Chondrocyte (in vitro differentiated cells): ENCODE data around the gene DDR2. TPM values are rescaled to one million over a fixed set of nuclear protein-coding genes. Genes with fewer than 3 reads are reported as not detected.

Experiments
- DNase-seq: peaks from one replicate; pipeline ENCODE4 v3.0.0; 2021; ENCODE audit warnings: mixed read lengths, low spot score
- H3K27ac Mint-ChIP-seq: one replicate; pipeline ENCODE4 v1.8.0; 2021; ENCODE audit warnings: mild to moderate bottlenecking, moderate library complexity, mixed read lengths; ENCODE audit not compliant: unreplicated experiment
- H3K27me3 Mint-ChIP-seq: 2 replicates; pipeline ENCODE4 v1.8.0; 2021; ENCODE audit warnings: low read depth, mixed read lengths
- H3K36me3 Mint-ChIP-seq: 2 replicates; pipeline ENCODE4 v1.8.0; 2021; ENCODE audit warnings: low read depth, mixed read lengths
- H3K4me1 Mint-ChIP-seq: 2 replicates; pipeline ENCODE4 v1.8.0; 2021; ENCODE audit warnings: low read depth, mild to moderate bottlenecking, mixed read lengths
- H3K4me3 Mint-ChIP-seq: one replicate; pipeline ENCODE4 v1.8.0; 2021; ENCODE audit warnings: mild to moderate bottlenecking, moderate library complexity, mixed read lengths; ENCODE audit not compliant: unreplicated experiment
- H3K9me3 Mint-ChIP-seq: 2 replicates; pipeline ENCODE4 v1.8.0; 2021; ENCODE audit warnings: low read depth, mixed read lengths
- total RNA-seq: library from RNA; stranded (reverse); gene quantifications from 3 replicates; pipeline ENCODE4 v1.2.1, GENCODE V29; 2021
- TF ChIP-seq, protein P1 (sequence below): fragments of 200-600 bp; sonication (generic); IDR thresholded peaks from 2 replicates; pipeline ENCODE4 v1.5.0; 2021; ENCODE audit warnings: antibody characterized with exemption, mild to moderate bottlenecking, moderate library complexity

The DDR2 gene
- total RNA-seq, 1 donor from 2014 or later: 182 TPM

DNA sequence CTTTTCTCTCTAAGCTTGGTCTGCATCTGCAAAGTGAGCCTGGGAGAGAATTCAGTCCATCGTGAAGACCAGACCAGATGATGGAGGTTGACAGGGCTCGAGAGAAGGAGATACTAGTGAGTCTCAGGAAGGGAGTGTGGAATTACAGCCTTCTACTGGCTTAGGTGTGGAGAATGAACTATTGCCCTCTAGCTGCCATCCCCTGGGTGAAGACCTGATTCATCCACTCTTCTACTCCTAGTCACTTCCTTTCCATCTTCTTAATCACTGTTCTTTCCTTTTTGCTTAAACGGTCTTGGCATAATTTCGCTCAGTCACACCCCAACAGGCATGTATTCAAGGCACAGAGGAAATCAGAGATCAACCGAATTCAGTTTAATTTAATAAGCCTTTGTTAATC lies 124.3 kb downstream of the DDR2 start:
- Mint-ChIP-seq H3K4me1 (peaks cover 3% of the 10 kb centered on the region), H3K36me3 (peaks cover 19% of the 10 kb centered on the region), H3K27ac (no peak overlapping the region), H3K9me3 (no peaks in the 10 kb centered on the region), H3K27me3 (no peaks in the 10 kb centered on the region), H3K4me3 (no peak overlapping the region)
- TF ChIP-seq, protein P1, sequence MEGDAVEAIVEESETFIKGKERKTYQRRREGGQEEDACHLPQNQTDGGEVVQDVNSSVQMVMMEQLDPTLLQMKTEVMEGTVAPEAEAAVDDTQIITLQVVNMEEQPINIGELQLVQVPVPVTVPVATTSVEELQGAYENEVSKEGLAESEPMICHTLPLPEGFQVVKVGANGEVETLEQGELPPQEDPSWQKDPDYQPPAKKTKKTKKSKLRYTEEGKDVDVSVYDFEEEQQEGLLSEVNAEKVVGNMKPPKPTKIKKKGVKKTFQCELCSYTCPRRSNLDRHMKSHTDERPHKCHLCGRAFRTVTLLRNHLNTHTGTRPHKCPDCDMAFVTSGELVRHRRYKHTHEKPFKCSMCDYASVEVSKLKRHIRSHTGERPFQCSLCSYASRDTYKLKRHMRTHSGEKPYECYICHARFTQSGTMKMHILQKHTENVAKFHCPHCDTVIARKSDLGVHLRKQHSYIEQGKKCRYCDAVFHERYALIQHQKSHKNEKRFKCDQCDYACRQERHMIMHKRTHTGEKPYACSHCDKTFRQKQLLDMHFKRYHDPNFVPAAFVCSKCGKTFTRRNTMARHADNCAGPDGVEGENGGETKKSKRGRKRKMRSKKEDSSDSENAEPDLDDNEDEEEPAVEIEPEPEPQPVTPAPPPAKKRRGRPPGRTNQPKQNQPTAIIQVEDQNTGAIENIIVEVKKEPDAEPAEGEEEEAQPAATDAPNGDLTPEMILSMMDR: no peak
- DNase-seq: no peak

DNA sequence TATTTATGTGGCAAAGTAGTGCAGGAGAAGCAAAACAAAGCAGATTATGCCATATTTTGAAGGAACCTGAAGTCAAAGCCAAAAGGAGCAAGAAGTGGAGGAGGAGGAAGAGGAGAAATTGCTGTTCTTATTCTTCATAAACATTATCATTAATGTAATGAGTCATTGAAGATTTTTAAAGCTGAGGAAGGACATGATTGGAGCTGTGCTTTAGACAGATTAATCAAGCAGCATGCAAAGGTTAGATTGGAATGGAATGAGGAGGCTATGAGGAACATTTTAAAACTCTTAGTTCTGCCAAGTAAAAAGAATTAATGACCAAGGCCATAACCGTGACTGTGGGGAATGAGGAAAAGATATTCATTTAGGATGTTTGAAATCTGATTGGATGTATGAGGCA lies 125.2 kb downstream of the DDR2 start:
- H3K9me3 Mint-ChIP-seq: no peaks in the 10 kb centered on the region
- TF ChIP-seq, protein P1: no peak
- H3K4me1 Mint-ChIP-seq: peaks cover 3% of the 10 kb centered on the region
- no peaks in the 10 kb centered on the region for H3K27me3 Mint-ChIP-seq
- no peak overlapping the region for H3K4me3 Mint-ChIP-seq
- H3K36me3 Mint-ChIP-seq: peaks cover 23% of the 10 kb centered on the region
- no peak overlapping the region for H3K27ac Mint-ChIP-seq
- DNase-seq: no peak

DNA sequence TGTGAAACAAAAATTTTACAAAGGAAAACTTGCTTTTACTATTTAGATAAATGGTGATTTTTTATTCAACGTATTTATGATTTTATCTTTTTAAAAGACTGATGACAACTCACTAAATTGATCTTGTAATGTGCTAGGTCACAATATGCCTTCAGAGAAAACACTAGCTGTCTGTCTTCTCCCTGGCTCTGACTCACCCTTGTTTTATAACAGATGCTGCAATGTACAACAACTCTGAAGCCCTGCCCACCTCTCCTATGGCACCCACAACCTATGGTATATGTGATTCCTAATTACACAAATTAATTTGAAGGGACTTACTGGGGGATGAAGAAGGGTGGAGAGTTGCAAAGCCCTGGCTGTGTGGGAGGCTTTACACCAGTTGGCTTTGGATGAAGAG lies 133.5 kb downstream of the DDR2 start:
- TF ChIP-seq, protein P1: no peak
- Mint-ChIP-seq H3K9me3 (no peaks in the 10 kb centered on the region), H3K36me3 (peaks cover 46% of the 10 kb centered on the region), H3K4me3 (no peak overlapping the region), H3K27ac (no peak overlapping the region), H3K4me1 (no peaks in the 10 kb centered on the region), H3K27me3 (no peaks in the 10 kb centered on the region)
- no peak for DNase-seq

DNA sequence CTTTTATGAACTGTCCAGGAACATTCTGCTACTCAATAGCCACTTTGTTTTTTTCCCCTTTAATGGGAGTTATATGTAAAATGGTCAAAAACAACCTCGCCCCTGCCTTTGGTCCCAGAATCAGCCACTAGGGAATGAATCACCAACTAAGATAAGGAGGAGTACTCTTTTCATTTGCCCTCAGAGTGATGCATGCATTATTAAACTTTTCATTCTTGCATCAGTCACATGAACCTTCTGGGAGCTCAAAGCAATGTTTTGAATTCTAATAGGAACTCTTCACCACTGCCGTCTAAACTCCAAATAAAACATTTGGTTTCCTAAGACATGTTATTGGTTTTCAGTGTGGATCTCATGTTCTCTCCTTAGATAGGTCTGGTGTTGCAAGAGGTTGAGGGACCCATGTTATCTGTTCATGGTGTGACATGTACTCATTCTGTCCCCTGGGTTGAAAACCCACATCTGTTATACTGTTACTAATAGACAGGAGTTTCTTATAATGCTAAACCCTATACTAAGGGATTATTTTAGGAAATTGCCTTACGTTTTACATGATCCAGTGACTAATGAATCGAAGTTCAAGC lies 140.4 kb downstream of the DDR2 start:
- Mint-ChIP-seq H3K36me3 (peaks cover 62% of the 10 kb centered on the region), H3K9me3 (no peaks in the 10 kb centered on the region), H3K27me3 (no peaks in the 10 kb centered on the region), H3K4me3 (no peak overlapping the region), H3K27ac (no peak overlapping the region), H3K4me1 (peaks cover 6% of the 10 kb centered on the region)
- no peak for DNase-seq
- TF ChIP-seq, protein P1: no peak

DNA sequence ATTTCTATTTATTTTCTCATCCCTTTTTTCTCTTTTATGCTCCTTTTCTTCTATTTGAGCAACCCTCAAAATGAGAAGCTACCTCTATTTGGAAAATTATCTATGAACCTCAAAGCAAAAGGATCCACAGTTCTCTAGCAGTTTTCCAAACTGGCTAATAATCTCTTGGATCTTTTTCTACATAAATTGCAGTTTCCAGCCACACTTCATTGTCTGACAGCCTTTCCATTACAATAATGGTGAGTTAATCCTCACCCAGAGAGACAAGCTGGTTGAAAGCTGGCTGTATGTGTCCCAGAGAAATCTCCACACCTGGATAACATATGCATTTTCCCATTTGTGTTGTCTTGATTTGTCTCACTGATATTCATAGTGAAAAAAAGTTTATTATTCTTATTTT lies 141.7 kb downstream of the DDR2 start:
- peaks cover 55% of the 10 kb centered on the region for H3K36me3 Mint-ChIP-seq
- peaks cover 6% of the 10 kb centered on the region for H3K4me1 Mint-ChIP-seq
- no peaks in the 10 kb centered on the region for H3K9me3 Mint-ChIP-seq
- H3K27me3 Mint-ChIP-seq: no peaks in the 10 kb centered on the region
- H3K27ac Mint-ChIP-seq: no peak overlapping the region
- no peak overlapping the region for H3K4me3 Mint-ChIP-seq
- TF ChIP-seq, protein P1: no peak
- no peak for DNase-seq
